Measurements from ENCODE around the gene MSGN1. TPM values are rescaled to one million over a fixed set of nuclear protein-coding genes. Genes with fewer than 3 reads are reported as not detected.

The MSGN1 gene
- total RNA-seq, 1 experiment from 2014 or later: not detected

DNA sequence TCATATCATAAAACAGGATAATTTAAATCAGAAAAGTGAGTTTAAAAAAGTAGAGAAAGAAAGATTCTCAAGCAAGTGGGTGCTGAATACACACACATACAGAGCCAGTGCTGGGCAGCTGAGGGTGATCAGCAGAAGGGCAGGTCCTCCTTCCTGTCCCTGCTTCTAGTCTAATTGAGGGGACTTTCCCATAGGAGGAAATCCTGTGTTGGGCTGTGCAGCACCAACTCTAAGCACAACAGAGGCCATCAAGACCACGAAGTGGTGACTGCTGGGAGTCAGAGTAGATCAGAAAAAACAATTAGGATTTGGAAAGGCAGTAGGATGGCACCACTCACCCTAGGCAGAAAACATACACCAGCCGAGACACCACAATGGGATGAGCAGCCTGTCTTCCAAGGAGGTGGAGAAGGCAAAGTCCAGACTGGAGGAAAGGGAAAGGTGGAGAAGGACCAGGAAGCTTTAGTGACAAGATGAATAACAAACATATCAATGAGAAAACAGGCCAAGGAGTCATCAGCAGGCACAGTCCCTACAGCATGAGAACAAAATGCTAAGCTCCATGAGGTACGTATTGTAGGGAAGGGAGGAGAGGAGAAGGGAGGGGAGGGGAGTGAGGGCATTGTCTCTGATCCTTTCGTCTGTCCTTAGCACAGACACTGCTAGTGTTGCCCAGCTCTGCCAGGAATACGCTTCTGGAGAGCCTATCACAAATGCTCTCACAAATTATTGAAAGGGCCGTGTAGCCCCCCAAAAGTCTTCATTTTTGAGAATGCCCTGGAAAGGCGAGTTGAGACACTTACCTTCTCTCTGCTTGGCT, 16.7 kb upstream of the MSGN1 start:
- ChIA-PET CTCF (no interaction called here), POLR2A (no interaction called here), RAD21 (ENCODE audit: low non-redundant PET in 1 of 2, low total read pairs in 2 of 2, uncharacterized antibody in 2 of 2, unreplicated experiment in 2 of 2) (no interaction called here)
- intact Hi-C loops (cut with micrococcal nuclease): no loop called here
- Histone ChIP-seq H4K20me1 (ENCODE audit: insufficient read depth) (no peaks in the 10 kb centered on the region), H2AFZ (ENCODE audit: low read depth, low read length, poor library complexity, severe bottlenecking) (no peak overlapping the region), H3K9me3 (ENCODE audit: control insufficient read depth in 1 of 2, insufficient read depth in 1 of 2, low read depth in 1 of 2, low read length in 2 of 2) (no peaks in the 10 kb centered on the region), H3K79me2 (ENCODE audit: insufficient read depth, low read length) (no peaks in the 10 kb centered on the region), H3K27ac (ENCODE audit: low read depth, low read length) (no peak overlapping the region), H3K4me3 (replicated peaks in 1 of 2; ENCODE audit: low read depth in 1 of 2, low read length in 2 of 2) (no peak overlapping the region), H3K36me3 (ENCODE audit: control insufficient read depth in 1 of 2, insufficient read depth in 2 of 2, low read length in 2 of 2) (no peaks in the 10 kb centered on the region), H3K9ac (ENCODE audit: low read length) (no peak overlapping the region), H3K9me2 (ENCODE audit: insufficient read depth) (no peaks in the 10 kb centered on the region), H3K27me3 (ENCODE audit: insufficient read depth, low read length) (peaks cover 21% of the 10 kb centered on the region), H3K4me2 (ENCODE audit: low read length) (no peak overlapping the region), H3K4me1 (ENCODE audit: control insufficient read depth in 1 of 2, insufficient read depth in 2 of 2, low read length in 2 of 2) (no peaks in the 10 kb centered on the region)
- ATAC-seq (no peak), DNase-seq (ENCODE audit: low read depth, low spot score) (no peak)
- TF ChIP-seq ZFX (IDR thresholded peaks at IDR 0.05): no peak
- TF ChIP-seq ELF1 (IDR thresholded peaks at IDR 0.05; ENCODE audit: borderline replicate concordance, low read depth): no peak
- TF ChIP-seq SP1 (IDR thresholded peaks at IDR 0.05; ENCODE audit: low read depth): no peak
- TF ChIP-seq EGR1 (IDR thresholded peaks at IDR 0.05; ENCODE audit: low read depth): no peak
- no peak for TF ChIP-seq ZNF274 (IDR thresholded peaks at IDR 0.05; ENCODE audit: low read depth, low read length)
- TF ChIP-seq, protein P1, sequence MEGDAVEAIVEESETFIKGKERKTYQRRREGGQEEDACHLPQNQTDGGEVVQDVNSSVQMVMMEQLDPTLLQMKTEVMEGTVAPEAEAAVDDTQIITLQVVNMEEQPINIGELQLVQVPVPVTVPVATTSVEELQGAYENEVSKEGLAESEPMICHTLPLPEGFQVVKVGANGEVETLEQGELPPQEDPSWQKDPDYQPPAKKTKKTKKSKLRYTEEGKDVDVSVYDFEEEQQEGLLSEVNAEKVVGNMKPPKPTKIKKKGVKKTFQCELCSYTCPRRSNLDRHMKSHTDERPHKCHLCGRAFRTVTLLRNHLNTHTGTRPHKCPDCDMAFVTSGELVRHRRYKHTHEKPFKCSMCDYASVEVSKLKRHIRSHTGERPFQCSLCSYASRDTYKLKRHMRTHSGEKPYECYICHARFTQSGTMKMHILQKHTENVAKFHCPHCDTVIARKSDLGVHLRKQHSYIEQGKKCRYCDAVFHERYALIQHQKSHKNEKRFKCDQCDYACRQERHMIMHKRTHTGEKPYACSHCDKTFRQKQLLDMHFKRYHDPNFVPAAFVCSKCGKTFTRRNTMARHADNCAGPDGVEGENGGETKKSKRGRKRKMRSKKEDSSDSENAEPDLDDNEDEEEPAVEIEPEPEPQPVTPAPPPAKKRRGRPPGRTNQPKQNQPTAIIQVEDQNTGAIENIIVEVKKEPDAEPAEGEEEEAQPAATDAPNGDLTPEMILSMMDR (IDR thresholded peaks at IDR 0.05 in 2 of 3, conservative IDR thresholded peaks at IDR 0.05 in 1 of 3; ENCODE audit: borderline replicate concordance in 1 of 3, insufficient read depth in 1 of 3, low read depth in 2 of 3, low read length in 2 of 3): no peak
- no peak for TF ChIP-seq TCF7L2 (IDR thresholded peaks at IDR 0.05; ENCODE audit: borderline replicate concordance, extremely low read depth, insufficient read depth, insufficient read length)
- no peak for TF ChIP-seq EZH2phosphoT487 (IDR thresholded peaks at IDR 0.05; ENCODE audit: borderline replicate concordance)
- no peak for TF ChIP-seq CBX3 (IDR thresholded peaks at IDR 0.05; ENCODE audit: low read depth)
- no peak for TF ChIP-seq YY1 (IDR thresholded peaks at IDR 0.05; ENCODE audit: extremely low read depth, insufficient replicate concordance, low read depth, low read length)
- TF ChIP-seq, protein P2, sequence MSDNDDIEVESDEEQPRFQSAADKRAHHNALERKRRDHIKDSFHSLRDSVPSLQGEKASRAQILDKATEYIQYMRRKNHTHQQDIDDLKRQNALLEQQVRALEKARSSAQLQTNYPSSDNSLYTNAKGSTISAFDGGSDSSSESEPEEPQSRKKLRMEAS (IDR thresholded peaks at IDR 0.05): no peak
- no peak for TF ChIP-seq POLR2A (IDR thresholded peaks at IDR 0.05; ENCODE audit: borderline replicate concordance, extremely low read depth, insufficient read depth, insufficient read length)
- TF ChIP-seq SIN3A (IDR thresholded peaks at IDR 0.05; ENCODE audit: low read depth): no peak
- BruUV-seq (replicated peaks): no TSS peak

Measured in HCT116 (cell line).